Hepatocyte (in vitro differentiated cells): ENCODE measurements around the gene DXO. TPM values are rescaled to one million over a fixed set of nuclear protein-coding genes. Genes with fewer than 3 reads are reported as not detected.
"Not testable (repeated sequence)": the region's sequence is repeated elsewhere in the genome, so short reads cannot be mapped to it uniquely, and the experiment has no call there.

Experiments
- DNase-seq: peaks from one replicate; pipeline ENCODE4 v3.0.0-alpha.2; 2016; ENCODE audit warnings: low spot score
- H2AFZ ChIP-seq: fragments of 200-600 bp; sonication (generic); 2 replicates; pipeline ENCODE4 v1.6.0; 2016; ENCODE audit warnings: antibody characterized with exemption, mild to moderate bottlenecking
- H3K27ac ChIP-seq: fragments of 200-600 bp; sonication (generic); 2 replicates; pipeline ENCODE4 v1.5.1; 2016; ENCODE audit warnings: mild to moderate bottlenecking
- H3K27me3 ChIP-seq: fragments of 200-600 bp; sonication (generic); 2 replicates; pipeline ENCODE4 v1.6.1; 2016
- H3K36me3 ChIP-seq: fragments of 200-600 bp; sonication (generic); replicated peaks from 2 replicates; pipeline ENCODE4 v1.5.1; 2016; ENCODE audit warnings: low read depth; ENCODE audit not compliant: insufficient read depth
- H3K4me1 ChIP-seq: fragments of 200-600 bp; sonication (generic); 2 replicates; pipeline ENCODE4 v1.5.1; 2016; ENCODE audit warnings: mild to moderate bottlenecking, moderate library complexity; ENCODE audit not compliant: insufficient read depth
- H3K4me2 ChIP-seq: fragments of 200-600 bp; sonication (generic); 2 replicates; pipeline ENCODE4 v1.6.0; 2016
- H3K4me3 ChIP-seq: fragments of 200-600 bp; sonication (generic); 2 replicates; pipeline ENCODE4 v1.5.1; 2016; ENCODE audit warnings: mild to moderate bottlenecking
- H3K79me2 ChIP-seq: fragments of 200-600 bp; sonication (generic); 2 replicates; pipeline ENCODE4 v1.6.0; 2017; ENCODE audit warnings: mild to moderate bottlenecking
- H3K9me2 ChIP-seq: fragments of 200-600 bp; sonication (generic); replicated peaks from 2 replicates; pipeline ENCODE4 v1.6.0; 2017; ENCODE audit warnings: mild to moderate bottlenecking; ENCODE audit not compliant: insufficient read depth
- H3K9me3 ChIP-seq: fragments of 200-600 bp; sonication (generic); 2 replicates; pipeline ENCODE4 v1.5.1; 2016; ENCODE audit warnings: low read depth, mild to moderate bottlenecking
- H4K20me1 ChIP-seq: fragments of 200-600 bp; sonication (generic); 2 replicates; pipeline ENCODE4 v1.6.0; 2016; ENCODE audit warnings: mild to moderate bottlenecking; ENCODE audit not compliant: insufficient read depth, poor library complexity, severe bottlenecking
- EZH2 ChIP-seq: fragments of 200-600 bp; sonication (generic); IDR thresholded peaks from 2 replicates; pipeline ENCODE4 v1.6.1; 2016; ENCODE audit warnings: antibody characterized with exemption, mild to moderate bottlenecking, borderline replicate concordance
- EZH2phosphoT487 ChIP-seq: fragments of 200-600 bp; sonication (generic); IDR thresholded peaks from one replicate; pipeline ENCODE4 v1.6.1; 2018; ENCODE audit warnings: antibody characterized with exemption, mild to moderate bottlenecking, low read depth, moderate library complexity; ENCODE audit not compliant: unreplicated experiment, severe bottlenecking
- WGBS: methylation state at CpG from one replicate; pipeline ENCODE4 v1.1.6; 2016; ENCODE audit warnings: low lambda C conversion rate; ENCODE audit errors: missing lambda C conversion rate; 5-methylcytosine and 5-hydroxymethylcytosine counted together
- polyA plus RNA-seq: library from polyadenylated mRNA; unstranded; fragments of >200 nt; fragmentation: Nextera tagmentation; extraction: Ambion mirVana; gene quantifications from 2 replicates; pipeline ENCODE4 v1.2.1, GENCODE V29; 2016
- total RNA-seq: library from RNA; depleted of rRNA; stranded (reverse); fragments of >200 nt; gene quantifications from 2 replicates; pipeline ENCODE4 v1.2.3, GENCODE V29; 2014
- TF ChIP-seq, protein P1 (sequence below): fragments of 200-600 bp; sonication (generic); IDR thresholded peaks from 2 replicates; pipeline ENCODE4 v1.5.1; 2016; ENCODE audit warnings: antibody characterized with exemption, mild to moderate bottlenecking; ENCODE audit not compliant: poor library complexity

The DXO gene
- total and polyA plus RNA-seq, 2 experiments from 2014 or later: 22.2 to 39.3 TPM

DNA sequence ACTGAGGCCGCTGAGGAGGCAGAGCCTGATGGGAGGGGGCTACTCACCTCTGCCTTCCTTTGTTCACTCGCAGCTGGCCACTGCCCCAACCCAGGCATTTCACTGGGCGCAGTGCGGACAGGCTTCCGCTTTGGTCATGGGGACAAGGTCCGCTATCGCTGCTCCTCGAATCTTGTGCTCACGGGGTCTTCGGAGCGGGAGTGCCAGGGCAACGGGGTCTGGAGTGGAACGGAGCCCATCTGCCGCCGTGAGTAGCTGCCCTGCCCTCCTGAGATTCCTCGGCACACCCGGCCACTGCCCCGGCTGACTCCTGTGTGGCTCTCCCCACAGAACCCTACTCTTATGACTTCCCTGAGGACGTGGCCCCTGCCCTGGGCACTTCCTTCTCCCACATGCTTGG is 38.4 kb downstream of the DXO start:
- no peak overlapping the region for H3K27ac ChIP-seq
- H3K4me1 ChIP-seq: no peaks in the 10 kb centered on the region
- no peaks in the 10 kb centered on the region for H4K20me1 ChIP-seq
- no peaks in the 10 kb centered on the region for H3K9me3 ChIP-seq
- no peak for DNase-seq
- no peaks in the 10 kb centered on the region for H3K36me3 ChIP-seq
- H3K27me3 ChIP-seq: no peaks in the 10 kb centered on the region
- 93% methylated on average over 19 of the region's 19 CpGs for WGBS
- no peak overlapping the region for H2AFZ ChIP-seq
- no peak overlapping the region for H3K4me3 ChIP-seq
- no peak for TF ChIP-seq EZH2phosphoT487
- TF ChIP-seq EZH2: no peak
- TF ChIP-seq, protein P1, sequence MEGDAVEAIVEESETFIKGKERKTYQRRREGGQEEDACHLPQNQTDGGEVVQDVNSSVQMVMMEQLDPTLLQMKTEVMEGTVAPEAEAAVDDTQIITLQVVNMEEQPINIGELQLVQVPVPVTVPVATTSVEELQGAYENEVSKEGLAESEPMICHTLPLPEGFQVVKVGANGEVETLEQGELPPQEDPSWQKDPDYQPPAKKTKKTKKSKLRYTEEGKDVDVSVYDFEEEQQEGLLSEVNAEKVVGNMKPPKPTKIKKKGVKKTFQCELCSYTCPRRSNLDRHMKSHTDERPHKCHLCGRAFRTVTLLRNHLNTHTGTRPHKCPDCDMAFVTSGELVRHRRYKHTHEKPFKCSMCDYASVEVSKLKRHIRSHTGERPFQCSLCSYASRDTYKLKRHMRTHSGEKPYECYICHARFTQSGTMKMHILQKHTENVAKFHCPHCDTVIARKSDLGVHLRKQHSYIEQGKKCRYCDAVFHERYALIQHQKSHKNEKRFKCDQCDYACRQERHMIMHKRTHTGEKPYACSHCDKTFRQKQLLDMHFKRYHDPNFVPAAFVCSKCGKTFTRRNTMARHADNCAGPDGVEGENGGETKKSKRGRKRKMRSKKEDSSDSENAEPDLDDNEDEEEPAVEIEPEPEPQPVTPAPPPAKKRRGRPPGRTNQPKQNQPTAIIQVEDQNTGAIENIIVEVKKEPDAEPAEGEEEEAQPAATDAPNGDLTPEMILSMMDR: no peak
- H3K79me2 ChIP-seq: no peaks in the 10 kb centered on the region
- H3K9me2 ChIP-seq: no peaks in the 10 kb centered on the region
- H3K4me2 ChIP-seq: no peak overlapping the region

DNA sequence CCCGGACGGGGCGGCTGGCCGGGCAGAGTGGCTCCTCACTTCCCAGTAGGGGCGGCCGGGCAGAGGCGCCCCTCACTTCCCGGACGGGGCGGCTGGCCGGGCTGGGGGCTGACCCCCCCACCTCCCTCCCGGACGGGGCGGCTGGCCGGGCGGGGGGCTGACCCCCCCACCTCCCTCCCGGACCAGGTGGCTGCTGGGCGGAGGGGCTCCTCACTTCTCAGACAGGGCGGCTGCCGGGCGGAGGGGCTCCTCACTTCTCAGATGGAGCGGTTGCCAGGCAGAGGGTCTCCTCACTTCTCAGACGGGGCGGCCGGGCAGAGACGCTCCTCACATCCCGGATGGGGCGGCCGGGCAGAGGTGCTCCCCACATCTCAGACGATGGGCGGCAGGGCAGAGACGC is 39.8 kb downstream of the DXO start:
- H3K4me1 ChIP-seq, H3K4me2 ChIP-seq, H2AFZ ChIP-seq, H3K36me3 ChIP-seq, DNase-seq, H3K4me3 ChIP-seq, H3K9me3 ChIP-seq, H4K20me1 ChIP-seq, H3K9me2 ChIP-seq, H3K27ac ChIP-seq, H3K79me2 ChIP-seq, H3K27me3 ChIP-seq: not testable (repeated sequence)
- 100% methylated on average over 7 of the region's 32 CpGs for WGBS

DNA sequence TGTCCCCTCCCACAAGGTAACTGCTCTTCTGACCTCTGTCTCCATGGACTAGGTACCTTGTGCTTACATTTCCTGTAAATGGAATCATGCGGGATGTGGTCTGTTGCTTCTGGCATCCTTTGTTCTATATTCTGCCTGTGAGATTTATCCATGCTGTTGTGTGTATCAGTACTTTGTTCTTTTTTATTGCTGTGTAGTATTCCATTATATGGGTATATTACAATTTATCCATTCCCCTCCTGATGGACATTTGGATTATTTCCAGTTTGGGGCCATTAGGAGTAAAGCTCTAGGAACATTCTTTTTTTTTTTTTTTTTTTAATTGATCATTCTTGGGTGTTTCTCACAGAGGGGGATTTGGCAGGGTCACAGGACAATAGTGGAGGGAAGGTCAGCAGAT is 41.0 kb downstream of the DXO start:
- Histone ChIP-seq H3K4me3 (no peak overlapping the region), H3K9me3 (no peaks in the 10 kb centered on the region), H3K9me2 (no peaks in the 10 kb centered on the region), H3K27ac (no peak overlapping the region), H2AFZ (no peak overlapping the region), H3K79me2 (no peaks in the 10 kb centered on the region), H3K27me3 (no peaks in the 10 kb centered on the region), H3K4me2 (no peak overlapping the region), H4K20me1 (no peaks in the 10 kb centered on the region), H3K4me1 (no peaks in the 10 kb centered on the region), H3K36me3 (no peaks in the 10 kb centered on the region)
- no peak for DNase-seq
- TF ChIP-seq, protein P1: no peak
- no peak for TF ChIP-seq EZH2
- no peak for TF ChIP-seq EZH2phosphoT487
- 92% methylated on average over 1 of the region's 1 CpG for WGBS

DNA sequence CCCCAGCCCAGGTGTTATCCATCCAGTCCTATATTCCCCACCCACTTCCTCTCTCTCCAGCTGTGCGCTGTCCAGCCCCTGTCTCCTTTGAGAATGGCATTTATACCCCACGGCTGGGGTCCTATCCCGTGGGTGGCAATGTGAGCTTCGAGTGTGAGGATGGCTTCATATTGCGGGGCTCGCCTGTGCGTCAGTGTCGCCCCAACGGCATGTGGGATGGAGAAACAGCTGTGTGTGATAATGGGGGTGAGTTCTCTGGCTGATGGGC is 43.3 kb downstream of the DXO start:
- H3K36me3 ChIP-seq: no peaks in the 10 kb centered on the region
- no peak for DNase-seq
- WGBS: 90% methylated on average over 9 of the region's 9 CpGs
- no peaks in the 10 kb centered on the region for H3K9me3 ChIP-seq
- no peaks in the 10 kb centered on the region for H3K27me3 ChIP-seq
- no peaks in the 10 kb centered on the region for H3K4me1 ChIP-seq
- no peaks in the 10 kb centered on the region for H4K20me1 ChIP-seq
- H3K27ac ChIP-seq: no peak overlapping the region
- no peaks in the 10 kb centered on the region for H3K9me2 ChIP-seq
- H3K4me3 ChIP-seq: no peak overlapping the region
- TF ChIP-seq EZH2: no peak
- TF ChIP-seq, protein P1: no peak
- no peak for TF ChIP-seq EZH2phosphoT487
- H3K4me2 ChIP-seq: no peak overlapping the region
- no peaks in the 10 kb centered on the region for H3K79me2 ChIP-seq
- no peak overlapping the region for H2AFZ ChIP-seq
